OCI-M2 (cell line): ENCODE data around the gene MORF4L1.
"Not testable (repeated sequence)": the region's sequence is repeated elsewhere in the genome, so short reads cannot be mapped to it uniquely, and the experiment has no call there.

Experiments
- DNase-seq: peaks from one replicate; lab custom pipeline; 2025; ENCODE audit not compliant: unreplicated experiment; lab: John Stamatoyannopoulos, UW

The MORF4L1 gene

GRCh38 chr15:78855746-78856145 is 16.9 kb upstream of the MORF4L1 start:
- no peak for DNase-seq

GRCh38 chr15:78859971-78860719 is 12.5 kb upstream of the MORF4L1 start:
- DNase-seq, result peak; percentile 83

- not testable (repeated sequence) for DNase-seq
Observed at GRCh38 chr15:78865585-78865984, 7.1 kb upstream of the MORF4L1 start.

- DNase-seq, result not testable (repeated sequence)
Observed at GRCh38 chr15:78866031-78866430, 6.7 kb upstream of the MORF4L1 start.

GRCh38 chr15:78866803-78867202 is 5.9 kb upstream of the MORF4L1 start:
- DNase-seq, result no peak

- no peak for DNase-seq
Observed at GRCh38 chr15:78868366-78868765, 4.3 kb upstream of the MORF4L1 start.

GRCh38 chr15:78871483-78872127 is 1.1 kb upstream of the MORF4L1 start:
- DNase-seq, result not testable (repeated sequence)

GRCh38 chr15:78872972-78873792 is 492 bp downstream of the MORF4L1 start:
- no peak for DNase-seq

GRCh38 chr15:78873793-78874765 is 1.4 kb downstream of the MORF4L1 start:
- DNase-seq, result no peak

- DNase-seq, result no peak
Observed at GRCh38 chr15:78875107-78875914, 2.6 kb downstream of the MORF4L1 start.

- DNase-seq, result not testable (repeated sequence)
Observed at GRCh38 chr15:78876954-78877353, 4.3 kb downstream of the MORF4L1 start.

GRCh38 chr15:78878356-78878755 is 5.7 kb downstream of the MORF4L1 start:
- no peak for DNase-seq

- no peak for DNase-seq
Observed at GRCh38 chr15:78879517-78880241, 7.0 kb downstream of the MORF4L1 start.

GRCh38 chr15:78880242-78880533 is 7.5 kb downstream of the MORF4L1 start:
- DNase-seq, result no peak

GRCh38 chr15:78880813-78881212 is 8.1 kb downstream of the MORF4L1 start:
- DNase-seq, result no peak

- DNase-seq, result no peak
Observed at GRCh38 chr15:78881681-78882080, 9.0 kb downstream of the MORF4L1 start.

GRCh38 chr15:78889000-78889399 is 16.3 kb downstream of the MORF4L1 start:
- DNase-seq, result no peak

GRCh38 chr15:78893538-78893937 is 20.8 kb downstream of the MORF4L1 start:
- no peak for DNase-seq

GRCh38 chr15:78895471-78895870 is 22.8 kb downstream of the MORF4L1 start:
- DNase-seq, result no peak
